ENCODE data around the gene KLHL35.

- TF ChIP-seq, protein P1, sequence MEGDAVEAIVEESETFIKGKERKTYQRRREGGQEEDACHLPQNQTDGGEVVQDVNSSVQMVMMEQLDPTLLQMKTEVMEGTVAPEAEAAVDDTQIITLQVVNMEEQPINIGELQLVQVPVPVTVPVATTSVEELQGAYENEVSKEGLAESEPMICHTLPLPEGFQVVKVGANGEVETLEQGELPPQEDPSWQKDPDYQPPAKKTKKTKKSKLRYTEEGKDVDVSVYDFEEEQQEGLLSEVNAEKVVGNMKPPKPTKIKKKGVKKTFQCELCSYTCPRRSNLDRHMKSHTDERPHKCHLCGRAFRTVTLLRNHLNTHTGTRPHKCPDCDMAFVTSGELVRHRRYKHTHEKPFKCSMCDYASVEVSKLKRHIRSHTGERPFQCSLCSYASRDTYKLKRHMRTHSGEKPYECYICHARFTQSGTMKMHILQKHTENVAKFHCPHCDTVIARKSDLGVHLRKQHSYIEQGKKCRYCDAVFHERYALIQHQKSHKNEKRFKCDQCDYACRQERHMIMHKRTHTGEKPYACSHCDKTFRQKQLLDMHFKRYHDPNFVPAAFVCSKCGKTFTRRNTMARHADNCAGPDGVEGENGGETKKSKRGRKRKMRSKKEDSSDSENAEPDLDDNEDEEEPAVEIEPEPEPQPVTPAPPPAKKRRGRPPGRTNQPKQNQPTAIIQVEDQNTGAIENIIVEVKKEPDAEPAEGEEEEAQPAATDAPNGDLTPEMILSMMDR (IDR thresholded peaks at IDR 0.05): no peak
- TF ChIP-seq POLR2A (IDR thresholded peaks at IDR 0.05): no peak
These were observed 7.6 kb downstream of the KLHL35 start for GRCh38 chr11:75425422-75425821.

Data from uterus (tissue), 2 donors.